HG03439 (cell line): Measurements from ENCODE around the gene PRKCE.

ENCODE experiments used
- ATAC-seq: cut with Tn5 transposase; IDR thresholded peaks from one replicate; pipeline ENCODE4 v1.9.1; 2021; ENCODE audit warnings: mild to moderate bottlenecking, moderate library complexity; ENCODE audit not compliant: unreplicated experiment

Gene PRKCE

DNA sequence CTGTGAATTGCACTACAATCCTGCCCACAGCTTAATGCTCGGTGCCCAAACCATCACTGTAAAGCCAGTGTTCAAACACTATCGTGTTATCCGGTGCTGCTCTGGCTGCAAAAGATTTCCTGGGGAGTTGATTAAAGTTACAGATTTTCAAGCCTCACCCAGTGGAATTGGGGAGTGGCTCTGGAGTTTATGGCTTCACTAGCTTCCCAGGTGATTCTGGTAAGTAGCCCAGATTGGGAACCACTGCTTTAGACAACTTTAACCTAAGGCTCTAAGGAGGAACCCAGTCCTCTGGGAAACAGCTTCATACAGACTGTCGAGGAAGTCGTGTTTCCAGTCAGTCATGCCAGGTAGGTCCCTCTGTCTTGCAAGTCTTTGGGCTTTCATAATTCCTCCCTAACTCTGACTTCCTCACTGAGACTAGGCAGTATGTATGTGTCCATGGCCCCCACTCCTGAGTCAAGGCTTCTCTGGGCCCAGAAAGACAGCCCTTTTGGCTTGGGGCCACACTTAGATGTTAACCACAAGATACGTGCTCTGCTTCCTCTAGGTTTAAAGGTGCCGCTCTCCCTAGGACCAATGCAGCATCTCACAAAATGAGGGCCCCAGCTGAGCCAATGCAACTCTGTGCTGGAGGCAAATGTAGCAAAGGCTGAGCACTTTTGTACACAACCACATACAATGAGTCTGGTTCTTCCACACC, 299.7 kb downstream of the PRKCE start:
- no peak for ATAC-seq

DNA sequence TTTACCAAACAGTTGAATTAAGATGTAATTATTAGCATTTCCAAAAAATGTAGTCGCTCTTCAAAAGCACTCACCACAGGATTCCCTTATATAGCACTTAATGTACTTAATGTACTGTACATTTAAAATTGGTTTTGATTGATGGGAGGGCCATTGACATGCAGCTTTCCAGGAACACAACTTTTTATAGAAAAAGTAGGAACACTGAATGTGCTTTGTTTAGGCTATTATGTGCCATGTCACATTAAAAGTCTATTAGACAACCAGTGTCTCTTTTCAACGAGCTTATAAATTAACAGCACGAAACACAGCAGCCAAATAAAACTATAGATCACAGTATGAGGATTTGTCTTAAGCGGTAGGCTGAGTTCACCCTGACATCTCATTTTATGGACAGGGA, 301.1 kb downstream of the PRKCE start:
- no peak for ATAC-seq

DNA sequence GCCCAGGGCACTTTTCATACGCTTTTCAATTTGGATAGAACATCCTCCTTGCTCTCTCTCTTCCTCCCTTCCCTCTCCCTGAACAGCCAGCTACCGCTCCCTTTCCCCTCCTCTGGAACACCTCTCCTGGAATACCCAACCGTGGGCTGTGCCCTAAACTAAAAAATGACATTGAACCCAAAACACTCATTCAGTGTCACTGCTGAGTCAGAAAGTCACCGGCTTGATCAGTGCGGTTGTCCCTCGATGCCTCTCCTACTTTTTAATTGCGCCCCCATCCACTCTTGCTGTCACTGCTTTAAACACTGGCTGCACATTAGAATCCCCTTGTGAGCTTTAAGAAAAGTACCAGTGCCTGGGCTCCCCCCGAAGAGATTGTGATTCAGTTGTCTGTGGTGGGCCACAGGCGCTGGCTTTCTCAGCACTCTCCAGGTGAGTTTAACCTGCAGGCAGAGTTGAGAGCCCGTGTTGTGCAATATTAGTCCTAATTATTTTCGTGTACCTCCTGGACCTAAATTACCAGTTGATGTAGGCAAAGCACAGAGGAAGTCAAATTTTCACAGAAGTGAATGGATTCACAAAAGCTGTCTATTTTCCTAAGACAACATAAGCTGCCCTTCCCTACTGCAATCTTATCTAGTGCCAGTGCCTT, 302.0 kb downstream of the PRKCE start:
- ATAC-seq, result no peak

- no peak for ATAC-seq
Measured at GRCh38 chr2:45954233-45954850, 302.9 kb downstream of the PRKCE start.

DNA sequence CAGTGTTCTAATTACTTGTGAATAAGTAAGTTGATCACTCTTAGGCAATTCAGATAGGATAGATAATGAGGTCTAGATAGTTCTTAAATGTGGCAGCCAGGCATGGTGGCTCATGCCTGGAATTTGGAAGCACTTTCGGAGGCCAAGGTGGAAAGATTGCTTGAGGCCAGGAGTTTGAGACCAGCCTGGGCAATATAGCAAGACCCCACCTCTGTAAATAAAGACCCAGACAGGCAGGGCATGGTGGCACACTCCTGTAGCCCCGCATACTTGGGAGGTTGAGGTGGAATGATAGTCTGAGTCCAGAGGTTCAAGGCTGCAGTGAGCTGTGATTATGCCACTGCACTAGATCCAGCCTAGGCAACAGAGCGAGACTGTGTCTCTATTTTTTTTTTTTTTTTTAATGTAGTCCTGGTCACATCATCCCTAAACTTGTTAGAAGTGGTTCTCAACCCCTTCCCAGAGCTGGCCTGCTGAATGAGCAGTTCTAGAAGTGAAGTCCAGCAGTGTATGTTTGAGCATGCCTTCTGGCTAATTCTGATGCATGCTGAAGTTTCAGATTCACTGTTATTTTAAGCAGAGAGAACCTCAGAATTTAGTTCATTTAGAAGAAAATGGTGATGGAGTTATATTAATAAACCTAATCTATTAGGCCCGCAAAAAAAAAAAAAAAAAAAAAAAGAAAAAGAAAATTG, 306.2 kb downstream of the PRKCE start:
- no peak for ATAC-seq

- ATAC-seq, result no peak
Measured at GRCh38 chr2:45960057-45960863, 308.8 kb downstream of the PRKCE start.

DNA sequence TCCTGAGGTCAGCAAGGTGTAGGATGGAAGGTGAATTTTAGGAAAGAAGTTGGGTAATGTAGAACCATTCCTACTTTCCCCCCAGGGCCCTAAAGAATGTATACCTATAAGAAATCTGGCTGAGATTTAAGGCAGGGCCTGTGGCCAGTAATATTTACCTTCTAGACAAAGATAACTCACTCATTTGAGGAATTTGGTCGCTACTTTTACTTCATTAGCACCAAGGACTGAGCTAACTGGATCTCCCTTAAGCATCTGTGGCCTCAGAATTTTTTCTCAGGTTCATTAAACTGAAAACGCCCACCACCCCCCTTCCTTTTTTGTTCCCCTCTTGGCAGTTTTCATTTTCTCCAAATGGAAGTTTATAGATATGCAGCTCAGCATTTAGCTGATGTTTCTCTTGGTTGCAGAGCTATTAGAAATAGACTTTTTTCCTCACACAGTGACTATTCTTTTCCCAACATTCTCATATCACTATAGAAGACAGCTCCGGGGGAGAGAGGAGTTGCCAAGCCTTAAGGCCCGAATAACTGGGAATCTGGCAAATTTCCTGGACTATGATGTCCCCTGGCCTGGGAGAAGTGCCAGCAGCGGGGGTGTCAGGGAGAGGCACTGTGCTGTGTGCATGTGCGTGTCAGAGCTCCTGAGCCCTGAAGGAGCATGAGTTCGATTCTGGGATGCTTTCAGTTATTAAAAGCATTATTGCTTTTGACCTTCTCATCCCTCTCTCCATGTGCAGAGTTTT, 310.9 kb downstream of the PRKCE start:
- no peak for ATAC-seq

GRCh38 chr2:45963816-45964215, 312.3 kb downstream of the PRKCE start:
- ATAC-seq, result no peak

DNA sequence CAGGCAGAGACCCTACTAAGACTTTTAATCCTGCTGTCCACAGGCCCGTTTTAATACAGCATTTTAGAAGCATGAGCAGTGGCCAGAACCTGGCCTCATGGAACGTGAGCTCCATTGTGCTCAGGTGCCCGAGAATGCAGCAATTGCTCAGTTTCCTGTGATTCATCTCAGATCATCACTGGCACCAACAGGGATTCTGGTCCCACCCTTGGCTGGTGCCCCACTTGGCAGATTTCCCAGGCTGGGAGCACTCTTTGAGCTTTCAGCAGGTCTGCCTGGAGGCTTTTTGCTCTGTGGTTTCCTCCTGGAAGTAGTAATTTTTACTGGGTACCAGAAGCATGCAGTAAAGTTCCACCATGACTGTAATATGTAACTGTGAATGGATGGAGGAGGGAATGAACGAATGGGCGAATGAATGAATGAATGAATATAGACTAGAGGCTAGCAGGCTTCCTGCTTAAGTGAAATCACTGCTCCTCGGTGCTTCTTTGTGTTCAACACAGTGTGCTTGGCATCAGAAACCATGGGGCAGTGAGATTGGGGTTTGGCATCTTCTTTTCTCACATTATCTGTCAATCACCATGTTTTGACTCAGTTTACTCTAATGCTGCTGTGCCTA, 312.9 kb downstream of the PRKCE start:
- no peak for ATAC-seq

GRCh38 chr2:45964906-45965305, 313.4 kb downstream of the PRKCE start:
- no peak for ATAC-seq

DNA sequence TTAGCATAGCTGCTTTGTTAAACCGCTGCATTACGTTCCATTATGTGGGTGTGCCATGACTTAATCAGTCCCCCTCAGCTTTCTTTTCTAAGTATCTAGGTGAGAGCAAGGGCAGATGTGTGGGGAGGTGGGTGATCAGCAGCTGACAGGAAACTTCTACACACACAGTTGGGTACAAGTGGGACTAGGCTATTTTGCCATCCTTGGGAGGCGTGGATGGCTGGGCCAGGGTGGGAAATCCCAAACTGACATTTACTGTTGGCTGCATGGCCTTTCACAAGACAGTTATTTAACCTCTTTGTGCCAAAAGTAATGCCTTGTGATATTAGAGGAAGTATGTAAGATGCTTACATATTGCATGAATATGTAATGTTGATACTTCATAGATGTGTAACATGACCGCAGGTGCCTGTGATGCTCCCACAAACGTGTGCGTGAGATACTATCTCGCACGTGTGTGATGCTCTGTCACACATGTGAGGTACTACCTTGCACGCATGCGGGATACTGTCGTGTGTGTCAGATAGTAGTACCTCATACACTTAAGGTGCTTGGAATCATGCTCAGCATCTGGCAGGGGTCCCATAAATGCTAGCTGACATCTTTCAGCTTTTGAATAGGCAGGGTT, 314.5 kb downstream of the PRKCE start:
- no peak for ATAC-seq

DNA sequence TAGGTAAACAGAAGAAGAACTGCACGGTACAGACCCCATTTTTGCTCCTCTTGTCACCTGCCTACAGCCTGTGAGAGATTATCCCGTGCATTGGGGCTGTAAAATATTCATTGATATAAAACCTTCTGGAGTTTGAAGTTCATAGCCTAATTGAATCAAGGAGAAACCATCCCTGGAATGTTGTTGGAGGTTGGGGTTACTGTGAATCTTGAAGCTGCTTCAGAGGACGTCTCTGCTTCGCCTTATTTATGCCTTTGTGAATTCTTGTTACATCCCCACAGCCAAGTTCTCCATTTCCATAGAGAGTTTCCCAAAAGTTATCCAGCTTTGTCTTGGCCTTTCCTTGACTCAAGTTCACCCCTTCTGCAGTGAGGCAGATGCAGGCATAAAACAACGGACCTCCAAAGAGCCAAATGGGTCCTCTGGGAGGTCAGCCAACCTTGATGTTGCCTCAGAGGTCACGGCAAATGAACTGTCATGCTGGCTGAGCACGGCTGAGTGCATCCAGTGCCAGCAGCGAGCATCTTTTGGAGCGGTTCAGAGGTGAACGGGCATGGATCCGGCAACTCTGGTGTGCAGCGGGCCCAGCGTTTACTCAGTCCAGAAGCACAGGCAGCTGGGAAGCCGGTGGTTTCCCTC, 317.6 kb downstream of the PRKCE start:
- ATAC-seq, result no peak

GRCh38 chr2:45973426-45973825, 322.0 kb downstream of the PRKCE start:
- no peak for ATAC-seq

- ATAC-seq, result peak; percentile 77
Measured at GRCh38 chr2:45974056-45974455, 322.6 kb downstream of the PRKCE start.

- peak; percentile 57 for ATAC-seq
Measured at GRCh38 chr2:45974762-45975408, 323.4 kb downstream of the PRKCE start.

DNA sequence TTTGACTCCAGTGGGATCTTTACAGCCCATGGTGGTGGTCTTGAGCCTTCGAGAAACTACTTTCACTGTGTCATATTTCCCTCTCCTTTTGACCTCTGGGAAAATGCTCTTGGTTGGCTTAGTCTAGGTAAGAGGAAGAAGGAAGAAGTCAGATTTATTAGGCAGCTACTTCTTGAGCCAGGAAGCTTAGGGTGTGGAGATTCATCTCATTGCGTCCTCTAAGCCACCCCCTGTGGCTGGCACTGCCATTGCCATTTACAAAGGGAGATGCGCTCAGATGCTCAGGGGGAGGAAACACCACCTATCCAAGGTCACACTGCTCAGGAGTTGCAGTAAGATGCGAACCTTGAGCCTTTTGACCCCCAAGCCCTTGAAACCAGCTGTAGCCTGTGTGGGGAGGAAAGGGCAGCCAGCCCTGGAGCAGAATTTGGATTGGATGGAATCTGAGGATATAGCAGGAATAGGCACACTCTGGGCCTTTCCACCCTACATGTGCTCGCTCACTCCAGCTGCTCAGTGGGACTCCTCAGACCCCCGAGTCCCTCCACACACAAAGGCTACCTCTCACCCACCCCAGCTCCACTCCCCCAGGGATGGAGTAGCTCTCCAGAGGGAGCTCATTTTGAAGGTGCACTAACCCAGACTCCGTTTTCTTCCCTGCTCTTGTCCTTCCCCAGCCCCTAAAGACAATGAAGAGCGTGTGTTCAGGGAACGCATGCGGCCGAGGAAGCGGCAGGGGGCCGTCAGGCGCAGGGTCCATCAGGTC, 324.5 kb downstream of the PRKCE start:
- ATAC-seq, result no peak

- no peak for ATAC-seq
Measured at GRCh38 chr2:45978302-45978859, 326.9 kb downstream of the PRKCE start.
